Panc1 (cell line): ENCODE data around the gene PFN1. TPM values are rescaled to one million over a fixed set of nuclear protein-coding genes. Genes with fewer than 3 reads are reported as not detected.
A peak's percentile ranks its signal among the peaks of the same experiment; 100 is the strongest.

Experiments used
- ATAC-seq: fragments of 200-7000 bp; cut with Tn5 transposase; 2 replicates; pipeline ENCODE4 v1.9.1; 2020; ENCODE audit warnings: mild to moderate bottlenecking, moderate library complexity
- BruUV-seq: library from RNA; stranded (reverse); fragments of 400-500 nt; replicated peaks from 2 replicates; lab custom pipeline; 2021; lab: Mats Ljungman, UMichigan
- CTCF ChIA-PET: fragments of 300-600 bp; sonication (Branson Sonifier 250); formaldehyde crosslinking; loops from one replicate; lab custom pipeline; 2022; ENCODE audit warnings: antibody characterized with exemption; lab: Charles Lee
- POLR2A ChIA-PET: fragments of 300-600 bp; sonication (Branson Sonifier 250); formaldehyde crosslinking; loops from one replicate; lab custom pipeline; 2022; ENCODE audit warnings: antibody characterized with exemption; lab: Charles Lee
- DNase-seq: peaks from one replicate; pipeline ENCODE4 v3.0.0-alpha.2; 2010; ENCODE audit warnings: low read depth, low spot score
- H3K27ac ChIP-seq: 2 replicates; pipeline ENCODE4 v1.5.1; 2011; ENCODE audit warnings: mild to moderate bottlenecking, low read length, inconsistent platforms
- H3K27me3 ChIP-seq: fragments of 200-500 bp; sonication (Bioruptor generic); 2 replicates; pipeline ENCODE4 v1.6.0; 2014; ENCODE audit warnings: low read length, inconsistent platforms; ENCODE audit not compliant: control insufficient read depth, insufficient read depth
- H3K36me3 ChIP-seq: fragments of 200-500 bp; sonication (Bioruptor generic); 2 replicates; pipeline ENCODE4 v1.5.1; 2014; ENCODE audit warnings: inconsistent platforms, mild to moderate bottlenecking, low read length, moderate library complexity; ENCODE audit not compliant: control insufficient read depth, insufficient read depth
- H3K4me1 ChIP-seq: 2 replicates; pipeline ENCODE4 v1.5.1; 2011; ENCODE audit warnings: inconsistent platforms, mild to moderate bottlenecking, low read length, moderate library complexity; ENCODE audit not compliant: control insufficient read depth, insufficient read depth
- H3K4me3 ChIP-seq, 2 experiments: 2 replicates each; pipeline ENCODE4 v1.5.1; 2011 to 2012; ENCODE audit warnings: low read depth in 2 of 2, low read length in 2 of 2, mild to moderate bottlenecking in 2 of 2, inconsistent platforms in 1 of 2, moderate library complexity in 1 of 2
- H3K9me3 ChIP-seq: fragments of 200-500 bp; sonication (Bioruptor generic); 2 replicates; pipeline ENCODE4 v1.5.1; 2014; ENCODE audit warnings: low read depth, mild to moderate bottlenecking, inconsistent platforms, low read length, moderate library complexity; ENCODE audit not compliant: control insufficient read depth, insufficient read depth
- POLR2AphosphoS5 ChIP-seq: IDR thresholded peaks from 2 replicates; pipeline ENCODE4 v1.6.1; 2012; ENCODE audit warnings: mild to moderate bottlenecking, low read depth, low read length, moderate library complexity
- REST ChIP-seq, 2 experiments: IDR thresholded peaks; 2 replicates each; pipeline ENCODE4 v1.6.1; 2011 to 2012; ENCODE audit warnings: low read depth in 2 of 2, control low read depth in 1 of 2, low read length in 1 of 2, mild to moderate bottlenecking in 1 of 2, moderate library complexity in 1 of 2; ENCODE audit not compliant: insufficient read depth in 1 of 2
- SIN3A ChIP-seq: IDR thresholded peaks from 2 replicates; pipeline ENCODE4 v1.6.1; 2012; ENCODE audit warnings: low read depth, mild to moderate bottlenecking, low read length, moderate library complexity, borderline replicate concordance; ENCODE audit not compliant: insufficient read depth
- TCF7L2 ChIP-seq: IDR thresholded peaks from 2 replicates; pipeline ENCODE4 v1.6.1; 2011; ENCODE audit warnings: mild to moderate bottlenecking, low read depth, low read length, inconsistent platforms
- in situ Hi-C: cut with HindIII; loops from 2 replicates; pipeline ENCODE4 v1.10.0; 2016; ENCODE audit warnings: low sequenced_read_pairs, low pct_unique_long_range_greater_than_20kb
- intact Hi-C: fragments of 100-400 bp; cut with micrococcal nuclease; formaldehyde crosslinking; loops from one replicate; pipeline ENCODE4 v1.10.0; 2022; ENCODE audit not compliant: unreplicated experiment
- total RNA-seq: library from RNA; stranded (reverse); gene quantifications from one replicate; pipeline ENCODE4 v1.2.1, GENCODE V29; 2021; ENCODE audit not compliant: unreplicated experiment
- TF ChIP-seq, protein P1 (sequence below): fragments of 450-650 bp; IDR thresholded peaks from 2 replicates; pipeline ENCODE4 v1.5.1; 2017; ENCODE audit warnings: mild to moderate bottlenecking

PFN1 gene
- total RNA-seq, 1 experiment from 2014 or later, result 1,074 TPM

- H3K4me1 ChIP-seq, result peaks cover 28% of the 10 kb centered on the region
- in situ Hi-C loops (no loop called here), intact Hi-C loops (no loop called here)
- ChIA-PET POLR2A (interaction anchor here (0.6 to 1.2 kb wide), 2 partner anchors 22 to 380 kb away, joined by 4 to 5 read pairs; partner anchors contain the start of gene SPAG7), CTCF (no interaction called here)
- H3K27ac ChIP-seq, result peak overlapping the region; percentile 94
- no peaks in the 10 kb centered on the region for H3K27me3 ChIP-seq
- peak overlapping the region; percentile 83 to 85 for H3K4me3 ChIP-seq
- H3K9me3 ChIP-seq, result no peaks in the 10 kb centered on the region
- peaks cover 14% of the 10 kb centered on the region for H3K36me3 ChIP-seq
- DNase-seq (peak; percentile 83), ATAC-seq (peak; percentile 36)
- no TSS peak for BruUV-seq
- TF ChIP-seq SIN3A (no peak), TCF7L2 (no peak), REST (IDR thresholded peaks at IDR 0.05; ENCODE audit: insufficient read depth in 1 of 2, low read depth in 2 of 2, low read length in 1 of 2) (no peak), POLR2AphosphoS5 (no peak)
- TF ChIP-seq, protein P1, sequence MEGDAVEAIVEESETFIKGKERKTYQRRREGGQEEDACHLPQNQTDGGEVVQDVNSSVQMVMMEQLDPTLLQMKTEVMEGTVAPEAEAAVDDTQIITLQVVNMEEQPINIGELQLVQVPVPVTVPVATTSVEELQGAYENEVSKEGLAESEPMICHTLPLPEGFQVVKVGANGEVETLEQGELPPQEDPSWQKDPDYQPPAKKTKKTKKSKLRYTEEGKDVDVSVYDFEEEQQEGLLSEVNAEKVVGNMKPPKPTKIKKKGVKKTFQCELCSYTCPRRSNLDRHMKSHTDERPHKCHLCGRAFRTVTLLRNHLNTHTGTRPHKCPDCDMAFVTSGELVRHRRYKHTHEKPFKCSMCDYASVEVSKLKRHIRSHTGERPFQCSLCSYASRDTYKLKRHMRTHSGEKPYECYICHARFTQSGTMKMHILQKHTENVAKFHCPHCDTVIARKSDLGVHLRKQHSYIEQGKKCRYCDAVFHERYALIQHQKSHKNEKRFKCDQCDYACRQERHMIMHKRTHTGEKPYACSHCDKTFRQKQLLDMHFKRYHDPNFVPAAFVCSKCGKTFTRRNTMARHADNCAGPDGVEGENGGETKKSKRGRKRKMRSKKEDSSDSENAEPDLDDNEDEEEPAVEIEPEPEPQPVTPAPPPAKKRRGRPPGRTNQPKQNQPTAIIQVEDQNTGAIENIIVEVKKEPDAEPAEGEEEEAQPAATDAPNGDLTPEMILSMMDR, result no peak
These were observed 3.0 kb downstream of the PFN1 start for GRCh38 chr17:4945176-4945943.

- peak overlapping the region; percentile 83 to 85; a peak in 3 of 4 replicates for H3K4me3 ChIP-seq
- in situ Hi-C loops, result no loop called here
- intact Hi-C loops, result no loop called here
These were observed 3.7 kb downstream of the PFN1 start for GRCh38 chr17:4944554-4945175.

More at GRCh38 chr17:4944554-4945175, 3.7 kb downstream of the PFN1 start:
- DNase-seq, result no peak
- Histone ChIP-seq H3K36me3 (peaks cover 14% of the 10 kb centered on the region), H3K27ac (peak overlapping the region; percentile 94), H3K4me1 (peaks cover 27% of the 10 kb centered on the region), H3K9me3 (no peaks in the 10 kb centered on the region), H3K27me3 (no peaks in the 10 kb centered on the region)
- BruUV-seq, result no TSS peak
- TF ChIP-seq REST (IDR thresholded peaks at IDR 0.05; ENCODE audit: insufficient read depth in 1 of 2, low read depth in 2 of 2, low read length in 1 of 2) (no peak), SIN3A (peak; percentile 48; the same call in 1 of the 2 replicates), POLR2AphosphoS5 (no peak; the same call in 1 of the 2 replicates), TCF7L2 (no peak)
- TF ChIP-seq, protein P1, result no peak
- ChIA-PET POLR2A (interaction anchor here (0.6 to 1.2 kb wide), 2 partner anchors 23 to 380 kb away, joined by 4 to 5 read pairs; partner anchors contain the start of gene SPAG7), CTCF (no interaction called here)
- no peak for ATAC-seq
